Measurements from ENCODE around the gene ACKR3.

Gene ACKR3

DNA sequence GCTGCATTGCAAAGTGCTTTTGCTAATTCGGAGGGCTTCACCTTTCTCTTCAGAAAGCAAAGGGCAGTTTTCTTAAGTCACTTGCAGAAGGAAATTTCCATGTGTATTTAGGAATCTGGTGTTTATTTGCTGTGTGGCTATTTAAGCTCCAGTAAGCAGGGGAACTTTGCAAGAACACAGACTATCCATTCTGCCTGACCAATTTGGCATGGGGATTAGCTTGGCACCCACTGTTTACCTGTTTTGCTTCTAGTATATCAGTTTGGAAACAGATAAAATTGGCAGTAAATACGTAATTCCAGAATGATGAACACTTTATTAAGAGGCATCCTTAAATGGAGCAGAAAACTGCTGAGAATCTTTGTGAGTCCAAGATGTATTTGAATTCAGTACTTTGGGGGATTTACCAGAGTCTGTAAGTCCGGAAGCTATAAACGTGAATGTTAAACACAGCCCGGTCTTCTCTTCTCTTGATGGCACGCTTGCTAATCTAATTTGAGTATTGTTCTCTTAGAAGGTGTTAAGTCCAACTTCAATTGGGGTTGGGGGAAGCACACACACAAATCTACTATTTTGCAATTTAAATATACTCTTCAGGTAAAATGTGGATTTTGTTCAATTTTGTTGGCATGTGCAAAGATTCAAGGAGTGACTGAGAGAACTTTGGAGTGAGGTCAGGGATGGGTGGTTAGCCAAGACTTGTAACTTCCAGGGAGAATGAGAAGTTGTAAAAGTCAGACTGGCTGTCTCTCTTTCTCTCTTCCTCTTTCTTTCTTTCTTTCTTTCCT, 650 bp downstream of the ACKR3 start:
- DNase-seq: no peak

DNA sequence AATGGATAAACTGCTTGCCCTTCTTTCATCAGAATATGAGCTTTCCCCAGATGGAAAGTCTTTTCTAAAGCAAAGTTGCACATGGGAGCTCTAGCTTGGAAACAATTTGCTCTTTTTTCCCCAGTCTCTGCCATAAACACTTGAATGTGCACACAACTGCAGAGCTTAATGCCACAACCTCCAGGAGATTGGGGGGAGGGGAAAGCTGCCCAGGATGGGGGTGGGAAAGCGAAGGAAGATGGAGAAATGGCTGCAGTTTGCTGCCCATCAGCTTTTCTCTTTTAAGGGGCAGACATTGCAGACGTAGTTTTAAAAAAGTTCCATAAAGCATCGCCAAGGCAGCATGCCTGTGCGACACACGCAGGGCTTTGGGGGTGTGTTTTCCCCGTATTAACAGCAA, 1.5 kb downstream of the ACKR3 start:
- DNase-seq: no peak

DNA sequence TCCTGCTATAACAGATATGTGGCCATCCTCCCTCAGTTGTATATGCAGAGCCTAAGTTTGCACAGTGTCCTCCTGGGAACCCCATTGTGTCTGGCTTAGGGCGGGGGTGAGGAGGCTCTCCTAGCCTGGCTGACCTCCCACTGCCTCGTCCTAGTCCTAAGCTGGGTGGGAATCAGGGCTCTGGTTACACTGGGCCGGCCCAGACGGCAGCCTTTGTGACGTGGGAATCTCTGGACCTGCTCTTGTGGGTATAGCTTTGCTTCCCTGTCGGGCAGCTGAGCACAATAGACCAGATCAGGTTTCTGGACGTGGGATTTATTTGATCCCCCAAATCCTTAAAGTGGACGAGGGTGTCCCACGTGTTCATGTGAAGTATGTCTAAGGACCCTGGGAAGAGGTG, 2.9 kb downstream of the ACKR3 start:
- DNase-seq: no peak

DNA sequence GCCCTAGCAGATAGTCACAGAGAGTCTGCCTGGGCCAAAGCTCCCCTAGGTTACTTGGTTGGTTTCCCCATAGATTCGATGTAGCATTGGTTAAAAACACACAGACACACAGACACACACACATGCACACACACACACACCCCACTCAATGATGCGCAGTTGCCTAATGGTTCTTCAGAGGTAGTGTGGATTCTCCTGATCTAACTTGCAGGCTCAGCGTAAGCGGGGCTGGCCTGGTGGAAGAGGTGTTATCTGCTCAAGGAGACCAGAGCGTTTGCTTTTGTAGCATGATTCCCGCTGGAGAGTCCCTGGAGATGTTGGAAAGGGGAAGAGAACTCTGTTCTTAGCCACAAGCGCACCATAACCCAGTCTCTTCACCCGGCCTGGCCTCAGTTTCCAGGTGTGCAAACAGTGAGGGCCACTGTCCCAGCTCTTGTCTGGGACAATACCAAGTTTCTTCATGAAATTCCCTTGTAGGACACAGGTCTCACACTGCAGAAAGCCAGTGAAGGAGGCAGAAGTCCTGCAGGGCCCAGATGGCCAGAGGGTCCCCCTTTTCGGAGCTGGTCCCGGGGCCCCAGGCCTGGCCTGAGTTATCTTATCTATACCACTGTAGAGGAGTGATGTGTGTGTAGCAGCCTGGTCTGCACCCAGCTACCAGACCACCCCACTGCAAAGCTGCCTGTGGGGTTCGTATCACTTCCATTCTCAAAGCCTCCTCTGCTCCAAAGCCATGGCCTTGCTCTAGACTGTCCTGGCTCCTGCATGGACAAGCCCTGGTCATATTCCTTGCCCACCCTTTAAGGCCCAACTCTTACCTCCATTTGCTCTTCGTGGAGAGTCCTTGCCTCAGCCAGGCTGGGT, 3.7 kb downstream of the ACKR3 start:
- DNase-seq: no peak

DNA sequence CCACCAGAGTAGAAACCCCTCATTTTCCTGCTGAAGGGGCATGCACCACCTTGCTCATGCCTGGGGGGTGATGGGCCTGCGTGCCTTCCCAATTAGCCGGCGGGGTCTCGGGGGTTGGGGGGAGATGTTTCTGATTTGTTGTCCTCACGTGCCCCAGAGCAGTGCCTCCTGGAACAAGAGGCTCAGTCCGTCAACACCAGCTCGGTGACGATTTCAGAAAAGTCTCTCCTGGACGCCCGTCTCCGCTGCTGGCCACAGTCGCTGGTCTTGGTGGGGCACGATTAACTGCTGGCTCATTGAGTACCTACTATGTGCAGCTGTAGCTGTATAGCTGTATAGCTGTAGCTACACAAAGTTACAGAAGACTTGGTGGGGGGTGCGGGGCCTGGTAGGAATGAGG, 4.4 kb downstream of the ACKR3 start:
- no peak for DNase-seq

DNA sequence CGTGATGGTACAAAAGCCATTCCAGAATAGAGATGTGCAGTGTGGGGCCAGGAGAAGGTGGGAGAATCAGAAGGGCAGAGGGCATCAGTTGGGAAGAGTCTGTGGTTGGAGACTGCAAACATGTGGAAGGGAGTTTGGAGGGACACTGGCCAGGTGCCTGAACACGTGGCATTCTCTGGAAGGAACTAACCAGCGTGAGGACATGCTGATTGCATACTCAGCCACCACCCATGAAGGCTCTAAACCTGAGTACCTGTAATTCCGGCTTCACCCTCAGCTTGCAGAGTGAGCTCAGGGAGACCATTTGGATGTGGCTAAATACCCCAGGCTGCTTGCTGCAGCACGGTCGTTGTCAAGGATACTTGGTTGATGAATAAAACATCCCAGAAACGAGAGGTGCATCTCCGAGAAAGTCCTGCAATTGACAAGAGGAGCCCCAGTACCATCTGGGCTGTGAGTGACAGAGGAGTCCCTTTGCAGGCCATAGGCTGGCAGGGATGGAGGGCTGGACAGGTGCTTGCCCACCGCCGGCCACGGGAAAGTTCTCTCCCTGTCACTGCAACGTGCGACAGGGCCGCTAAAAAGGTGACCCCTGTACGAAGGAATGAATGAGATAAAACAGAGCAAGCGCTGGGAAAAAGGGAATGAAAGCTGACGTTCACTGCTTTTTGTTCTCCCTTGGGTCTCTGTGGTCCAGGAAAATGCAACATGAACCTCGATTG, 5.0 kb downstream of the ACKR3 start:
- no peak for DNase-seq

DNA sequence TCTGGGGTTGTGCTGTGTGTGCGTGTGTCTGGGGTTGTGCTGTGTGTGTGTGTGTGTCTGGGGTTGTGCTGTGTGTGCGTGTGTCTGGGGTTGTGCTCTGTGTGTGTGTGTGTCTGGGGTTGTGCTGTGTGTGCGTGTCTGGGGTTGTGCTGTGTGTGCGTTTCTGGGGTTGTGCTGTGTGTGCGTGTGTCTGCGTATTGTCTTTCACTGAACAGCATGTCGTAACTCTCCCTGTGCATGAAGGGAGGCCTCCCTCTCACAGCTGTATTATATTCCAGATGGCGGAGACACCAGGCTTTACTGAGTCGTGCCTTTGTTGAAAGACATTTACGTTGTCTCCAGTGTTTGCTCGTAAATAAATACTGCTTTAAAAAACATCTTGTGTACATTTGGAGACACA, 5.9 kb downstream of the ACKR3 start:
- DNase-seq: no peak

DNA sequence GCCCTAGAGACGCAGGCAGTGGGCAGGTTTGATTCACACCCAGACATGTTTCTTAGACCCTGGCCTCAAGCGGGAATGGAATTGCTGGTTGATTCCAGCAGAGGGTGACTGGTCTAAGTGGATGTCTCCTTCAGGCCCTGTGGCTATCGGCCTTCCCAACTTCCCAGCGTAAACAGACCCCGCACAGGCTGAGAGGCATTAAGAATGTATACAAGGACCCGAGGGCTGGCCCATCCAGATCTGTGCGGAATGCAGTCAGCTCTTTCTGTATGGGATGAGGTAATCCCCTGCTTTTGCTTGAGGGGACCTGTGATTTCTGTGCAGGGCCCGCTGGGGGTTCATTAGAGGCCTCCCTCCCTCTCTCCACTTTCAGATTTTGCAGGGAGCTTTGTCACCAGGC, 6.5 kb downstream of the ACKR3 start:
- no peak for DNase-seq

DNA sequence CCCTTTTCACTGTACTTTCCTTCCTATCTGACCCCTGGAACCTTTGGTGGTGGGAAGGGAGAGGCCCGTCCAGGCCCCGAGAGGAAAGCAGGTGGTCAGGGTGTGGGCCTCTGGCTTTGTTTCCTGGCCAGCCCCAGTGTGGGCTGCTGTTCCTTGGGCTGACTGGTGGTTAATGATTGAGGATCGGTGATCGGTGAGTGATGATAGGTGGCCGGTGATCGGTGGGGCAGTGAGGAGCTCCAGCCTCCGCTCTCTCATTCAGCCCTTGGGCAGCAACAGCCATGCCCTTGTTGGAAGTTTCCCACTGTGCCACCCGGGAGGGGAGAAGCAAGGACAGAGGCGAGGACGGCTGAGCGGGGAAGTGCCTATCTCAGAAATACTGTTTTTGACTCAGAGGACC, 7.3 kb downstream of the ACKR3 start:
- DNase-seq: no peak

DNA sequence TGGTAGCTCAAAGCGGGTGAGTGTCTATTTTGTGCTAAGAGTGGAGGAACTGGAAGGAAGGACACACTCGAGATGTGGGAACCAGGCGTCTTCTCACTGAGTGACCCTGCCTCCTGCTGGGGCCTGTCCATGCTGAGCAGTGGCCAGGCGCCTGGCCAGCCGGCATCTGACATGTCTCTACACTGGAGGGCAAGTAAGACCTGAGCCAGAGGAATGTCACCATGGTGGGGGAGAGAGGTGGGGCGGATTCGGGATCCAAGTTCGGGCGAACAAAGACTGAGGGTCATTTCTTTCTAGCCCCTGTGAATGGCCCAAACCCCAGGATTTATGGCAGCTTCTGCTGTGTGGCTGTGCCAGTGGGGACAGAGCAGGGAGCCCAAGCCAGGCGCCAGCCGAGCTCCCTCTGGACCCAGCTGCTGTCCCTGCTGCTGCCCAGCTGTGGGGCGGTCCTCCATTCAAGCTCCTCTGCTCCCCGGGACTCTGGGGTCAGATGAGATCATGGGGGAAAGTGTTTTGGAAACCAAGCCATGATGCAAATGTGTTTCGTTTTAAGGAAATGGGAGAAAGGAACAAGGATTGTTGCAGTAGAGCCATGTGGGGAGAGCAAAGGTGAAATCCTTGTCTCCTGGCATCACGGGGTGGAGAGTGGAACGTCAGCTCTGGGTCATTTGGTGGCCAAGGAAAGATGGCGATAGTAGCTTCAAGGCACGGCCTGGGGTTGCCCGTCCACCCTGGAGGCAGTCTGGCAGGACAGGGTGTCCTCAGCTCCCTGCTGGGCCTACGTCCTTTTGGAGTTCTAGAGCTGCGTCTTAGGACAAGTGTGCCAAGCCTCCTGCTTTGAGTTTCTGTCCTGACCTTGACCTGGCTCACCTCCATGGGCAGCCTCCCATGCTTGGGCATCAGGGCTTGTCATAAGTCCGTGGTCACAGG, 8.1 kb downstream of the ACKR3 start:
- DNase-seq: no peak

DNA sequence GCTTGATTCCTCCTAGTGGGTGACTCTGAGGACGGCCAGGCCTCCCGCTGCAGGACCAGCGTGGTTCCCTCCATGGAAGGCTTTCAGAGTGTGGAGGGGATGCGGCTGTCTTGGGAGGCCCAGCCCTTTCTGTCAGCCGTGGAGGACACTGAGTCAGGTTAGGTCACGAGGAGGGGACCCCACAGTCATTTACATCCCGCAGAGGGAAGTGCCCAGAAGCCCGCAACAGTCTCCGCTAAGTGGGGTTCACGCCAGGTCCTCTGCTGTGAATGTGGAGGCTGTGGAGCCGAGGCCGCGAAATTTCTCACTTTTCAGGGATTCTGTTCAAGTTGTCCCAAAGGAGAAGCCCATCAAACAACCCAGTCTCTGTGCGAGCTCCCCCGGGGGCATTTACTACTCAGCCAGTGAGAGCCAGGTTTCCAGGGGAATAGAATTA, 8.8 kb downstream of the ACKR3 start:
- no peak for DNase-seq

DNA sequence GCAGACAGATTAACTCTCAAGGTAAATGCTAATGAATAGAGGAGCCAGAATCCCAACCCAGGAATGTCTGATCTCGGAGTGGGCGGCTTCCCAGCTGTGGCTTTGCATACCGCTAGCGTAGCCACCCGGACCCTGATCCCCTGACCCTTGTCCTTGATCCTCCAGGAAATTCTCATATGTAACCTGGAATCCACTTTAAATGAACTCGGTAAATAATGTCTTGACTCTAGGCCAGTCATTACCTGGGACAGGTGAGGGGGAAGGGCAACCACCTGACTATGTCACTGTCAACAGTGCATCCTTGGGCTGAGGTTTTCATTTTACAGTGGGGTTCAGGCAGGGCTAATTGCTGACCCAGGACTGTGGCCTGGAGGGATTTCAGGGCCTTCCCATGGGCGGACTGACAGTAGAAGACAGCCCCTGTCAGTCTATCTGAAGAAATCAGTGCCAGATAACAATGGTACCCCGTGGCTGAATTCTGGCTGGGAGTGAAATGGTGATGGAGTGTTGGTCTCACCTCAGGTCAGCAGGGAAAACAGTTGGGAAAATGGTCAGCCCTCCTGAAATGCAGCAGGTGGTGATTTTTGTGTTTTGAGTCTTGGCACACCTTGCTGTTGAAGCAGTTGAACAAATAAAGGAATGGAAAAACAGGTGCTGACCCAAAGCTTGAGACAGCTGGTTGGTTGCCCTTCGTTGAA, 9.6 kb downstream of the ACKR3 start:
- no peak for DNase-seq

DNA sequence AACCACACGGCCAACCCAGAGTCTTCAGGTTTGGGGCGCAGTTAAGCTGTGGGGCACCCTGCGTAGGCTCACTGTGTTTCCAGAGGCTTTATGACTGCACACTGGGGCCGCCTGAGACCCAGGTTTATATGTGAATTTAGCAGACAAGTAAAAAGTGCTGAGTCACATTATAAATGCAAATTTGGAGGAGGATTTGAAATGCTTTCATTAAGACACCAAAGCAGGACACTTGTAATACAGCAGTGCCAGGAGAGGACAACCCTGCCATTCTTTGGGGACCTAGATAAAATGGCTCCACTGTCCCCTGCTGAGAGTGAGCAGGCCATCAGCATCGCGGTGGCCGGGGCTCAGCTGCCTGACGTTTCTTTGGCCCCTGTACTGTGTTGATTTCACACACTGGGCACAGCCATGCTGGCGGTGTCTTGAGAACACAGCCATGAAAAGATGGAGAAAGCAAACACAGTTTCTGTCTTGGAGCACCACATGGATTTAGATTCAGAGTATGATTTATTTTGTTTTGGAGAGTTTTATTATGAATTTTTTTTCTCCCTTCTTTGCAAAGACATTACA, 10.2 kb downstream of the ACKR3 start:
- no peak for DNase-seq

DNA sequence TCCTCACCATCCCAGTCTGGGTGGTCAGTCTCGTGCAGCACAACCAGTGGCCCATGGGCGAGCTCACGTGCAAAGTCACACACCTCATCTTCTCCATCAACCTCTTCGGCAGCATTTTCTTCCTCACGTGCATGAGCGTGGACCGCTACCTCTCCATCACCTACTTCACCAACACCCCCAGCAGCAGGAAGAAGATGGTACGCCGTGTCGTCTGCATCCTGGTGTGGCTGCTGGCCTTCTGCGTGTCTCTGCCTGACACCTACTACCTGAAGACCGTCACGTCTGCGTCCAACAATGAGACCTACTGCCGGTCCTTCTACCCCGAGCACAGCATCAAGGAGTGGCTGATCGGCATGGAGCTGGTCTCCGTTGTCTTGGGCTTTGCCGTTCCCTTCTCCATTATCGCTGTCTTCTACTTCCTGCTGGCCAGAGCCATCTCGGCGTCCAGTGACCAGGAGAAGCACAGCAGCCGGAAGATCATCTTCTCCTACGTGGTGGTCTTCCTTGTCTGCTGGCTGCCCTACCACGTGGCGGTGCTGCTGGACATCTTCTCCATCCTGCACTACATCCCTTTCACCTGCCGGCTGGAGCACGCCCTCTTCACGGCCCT, 11.2 kb downstream of the ACKR3 start:
- no peak for DNase-seq

DNA sequence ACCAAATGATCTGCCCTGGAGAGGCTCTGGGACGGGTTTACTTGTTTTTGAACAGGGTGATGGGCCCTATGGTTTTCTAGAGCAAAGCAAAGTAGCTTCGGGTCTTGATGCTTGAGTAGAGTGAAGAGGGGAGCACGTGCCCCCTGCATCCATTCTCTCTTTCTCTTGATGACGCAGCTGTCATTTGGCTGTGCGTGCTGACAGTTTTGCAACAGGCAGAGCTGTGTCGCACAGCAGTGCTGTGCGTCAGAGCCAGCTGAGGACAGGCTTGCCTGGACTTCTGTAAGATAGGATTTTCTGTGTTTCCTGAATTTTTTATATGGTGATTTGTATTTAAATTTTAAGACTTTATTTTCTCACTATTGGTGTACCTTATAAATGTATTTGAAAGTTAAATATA, 11.9 kb downstream of the ACKR3 start:
- no peak for DNase-seq

DNA sequence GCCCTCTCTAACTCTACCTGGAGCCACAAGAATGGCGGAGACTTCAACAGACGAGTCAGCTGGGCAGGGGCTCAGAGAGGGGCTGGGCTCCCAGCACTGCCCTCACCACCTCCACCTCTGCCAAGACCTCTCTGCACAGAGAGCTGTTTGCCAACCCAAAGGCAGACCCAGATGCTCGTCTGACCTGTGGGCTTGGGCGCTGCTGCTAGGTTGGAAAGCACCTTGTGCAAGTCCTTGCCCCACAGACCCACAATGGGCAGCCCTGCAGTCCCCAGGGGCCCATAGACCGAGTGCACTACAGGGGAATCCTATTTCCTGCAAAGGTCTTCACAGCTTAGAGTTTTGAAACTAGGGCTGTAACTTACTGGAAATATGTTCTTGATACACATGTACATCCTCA, 13.3 kb downstream of the ACKR3 start:
- no peak for DNase-seq

DNA sequence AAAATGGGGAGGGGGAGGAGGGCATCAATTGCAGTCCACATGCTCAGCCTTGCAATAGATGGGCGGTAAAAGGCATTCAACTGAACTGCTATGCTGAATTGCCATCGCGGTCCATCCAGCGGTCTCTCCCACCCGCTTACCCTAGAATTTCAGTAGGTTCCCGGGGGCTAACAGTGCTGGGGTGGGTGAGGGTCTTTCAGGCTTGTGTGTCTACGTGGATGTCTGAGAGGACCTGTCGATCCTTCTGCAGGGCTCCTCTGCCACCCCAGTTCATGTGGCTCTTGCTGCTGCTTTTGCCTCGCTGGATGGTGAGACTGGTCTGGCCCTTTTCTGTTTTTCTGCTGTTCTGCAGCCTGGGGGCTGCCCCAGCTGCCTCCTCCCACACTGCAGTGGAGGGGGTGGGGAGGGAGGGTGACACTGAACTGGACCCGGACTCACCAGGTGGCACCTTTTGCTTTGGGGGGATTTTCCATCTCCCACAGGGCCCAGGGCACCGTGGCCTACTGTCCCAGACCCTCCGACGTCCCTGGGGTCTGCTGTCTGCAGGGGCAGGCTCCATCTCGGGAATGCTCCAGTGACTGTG, 14.1 kb downstream of the ACKR3 start:
- DNase-seq: no peak

DNA sequence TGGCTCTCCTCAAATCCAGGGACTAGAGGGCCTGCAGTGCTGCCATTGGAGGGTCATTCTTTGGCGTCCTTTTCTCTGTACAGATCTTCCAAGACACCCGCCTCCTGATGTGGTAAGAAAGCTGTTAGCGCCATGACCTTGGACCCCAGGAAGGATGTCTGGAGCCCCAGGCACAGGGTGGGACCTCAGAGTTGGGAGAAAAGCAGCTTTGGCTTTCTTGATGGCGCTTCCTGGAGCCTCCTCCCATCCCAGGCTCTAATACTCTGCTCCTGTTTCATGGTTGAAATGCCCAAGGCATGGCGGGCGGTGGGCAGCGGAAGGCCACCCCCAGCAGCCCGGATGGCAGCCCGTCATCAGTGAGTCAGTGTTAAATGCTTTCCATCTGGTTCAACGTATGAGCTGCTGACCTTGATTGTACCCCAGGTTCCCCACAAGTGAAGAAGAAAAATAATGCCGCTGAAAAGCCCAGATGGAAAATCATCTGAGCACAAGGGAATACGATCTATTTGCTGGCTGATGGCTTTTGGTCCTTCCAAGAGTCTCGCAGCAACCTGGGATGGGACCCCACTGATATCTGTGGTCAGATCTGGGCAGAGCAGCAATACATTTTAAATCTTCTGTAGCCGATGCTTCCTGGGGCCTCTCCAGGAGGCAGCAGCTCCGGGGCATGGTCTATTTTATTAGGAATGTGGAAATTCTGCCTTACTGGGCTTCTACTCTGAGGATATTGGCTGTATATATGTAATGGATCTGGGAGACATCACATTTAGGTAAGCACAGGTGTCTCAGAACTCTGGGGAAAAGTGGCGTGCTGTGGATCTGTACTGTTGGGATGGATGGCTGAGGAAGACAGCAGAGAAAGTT, 15.1 kb downstream of the ACKR3 start:
- DNase-seq: no peak

DNA sequence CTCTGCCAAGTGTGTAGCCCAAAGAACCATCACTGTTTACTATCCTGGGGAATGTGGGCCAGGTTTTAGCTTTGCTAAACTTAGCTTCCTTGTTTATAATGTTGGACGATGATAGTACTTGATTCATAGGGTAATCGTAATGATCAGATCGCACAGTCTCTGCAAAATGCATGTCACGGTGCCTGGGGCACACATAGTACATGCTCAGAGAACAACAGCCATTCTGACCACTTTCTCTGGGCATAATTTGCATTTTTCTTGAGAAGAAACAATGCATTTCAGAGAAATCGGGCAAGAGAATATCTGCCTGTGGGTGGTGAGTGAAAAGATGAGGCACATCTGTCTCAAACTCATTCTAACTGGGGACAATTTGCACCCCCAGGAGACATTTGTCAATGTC, 16.3 kb downstream of the ACKR3 start:
- no peak for DNase-seq
